HEK293 (cell line): Measurements from ENCODE around the gene DHCR7.

Source experiments
- CTCF ChIA-PET: fragments of 350-600 bp; formaldehyde crosslinking; extraction: SDS; loops from one replicate; lab custom pipeline; 2021; ENCODE audit warnings: antibody characterized with exemption; lab: Yijun Ruan, JAX
- POLR2A ChIA-PET: fragments of 300-600 bp; formaldehyde crosslinking; extraction: SDS; loops from one replicate; lab custom pipeline; 2020; ENCODE audit warnings: antibody characterized with exemption, inconsistent platforms; lab: Yijun Ruan, JAX
- H3K27ac ChIP-seq: fragments of 200-500 bp; sonication (Bioruptor generic); 2 replicates; pipeline ENCODE4 v1.5.1; 2014; ENCODE audit warnings: low read depth, low read length, control low read depth, inconsistent platforms; ENCODE audit errors: extremely low read depth
- H3K36me3 ChIP-seq, 2 experiments: fragments of 200-500 bp in 1 of 2; sonication (Bioruptor generic) in 1 of 2; 1 replicate in 1 of 2; 2 replicates in 1 of 2; pipeline ENCODE4 v1.5.1; 2014 to 2017; ENCODE audit warnings: inconsistent platforms in 2 of 2, low read length in 2 of 2; ENCODE audit not compliant: control insufficient read depth in 2 of 2, insufficient read depth in 1 of 2
- H3K4me1 ChIP-seq: fragments of 200-500 bp; sonication (Bioruptor generic); 2 replicates; pipeline ENCODE4 v1.5.1; 2014; ENCODE audit warnings: mild to moderate bottlenecking, low read length, inconsistent platforms; ENCODE audit not compliant: control insufficient read depth, insufficient read depth
- H3K4me3 ChIP-seq: 2 replicates; pipeline ENCODE4 v1.5.1; 2011; ENCODE audit warnings: low read depth, mild to moderate bottlenecking, control low read depth, low read length, moderate library complexity
- H3K9me3 ChIP-seq: fragments of 200-500 bp; sonication (Bioruptor generic); 2 replicates; pipeline ENCODE4 v1.5.1; 2014; ENCODE audit warnings: low read depth, low read length, inconsistent platforms; ENCODE audit not compliant: control insufficient read depth, insufficient read depth
- EGR2 ChIP-seq: fragments of 450-650 bp; formaldehyde crosslinking; IDR thresholded peaks from 2 replicates; pipeline ENCODE4 v1.5.1; 2016; ENCODE audit warnings: low read depth, missing biosample characterization, missing genetic modification characterization
- ELK4 ChIP-seq: IDR thresholded peaks from 2 replicates; pipeline ENCODE4 v1.6.1; 2011; ENCODE audit warnings: mild to moderate bottlenecking, low read depth, low read length, borderline replicate concordance
- FEZF1 ChIP-seq: fragments of 450-650 bp; formaldehyde crosslinking; IDR thresholded peaks from 2 replicates; pipeline ENCODE4 v1.5.1; 2016; ENCODE audit warnings: missing biosample characterization, missing genetic modification characterization
- OSR2 ChIP-seq: fragments of 450-650 bp; formaldehyde crosslinking; IDR thresholded peaks from 2 replicates; pipeline ENCODE4 v1.5.1; 2016; ENCODE audit warnings: missing biosample characterization, missing genetic modification characterization
- PATZ1 ChIP-seq: fragments of 450-650 bp; formaldehyde crosslinking; IDR thresholded peaks from 2 replicates; pipeline ENCODE4 v1.5.1; 2016; ENCODE audit warnings: missing biosample characterization, missing genetic modification characterization
- PRDM10 ChIP-seq: fragments of 450-650 bp; formaldehyde crosslinking; IDR thresholded peaks from 2 replicates; pipeline ENCODE4 v1.5.1; 2016; ENCODE audit warnings: missing biosample characterization, missing genetic modification characterization
- REPIN1 ChIP-seq: fragments of 450-650 bp; formaldehyde crosslinking; IDR thresholded peaks from 2 replicates; pipeline ENCODE4 v1.5.1; 2017; ENCODE audit warnings: missing biosample characterization, missing genetic modification characterization, low read depth
- SCRT2 ChIP-seq: fragments of 450-650 bp; formaldehyde crosslinking; IDR thresholded peaks from 2 replicates; pipeline ENCODE4 v1.5.1; 2016; ENCODE audit warnings: missing biosample characterization, missing genetic modification characterization
- ZBTB8A ChIP-seq: fragments of 450-650 bp; formaldehyde crosslinking; IDR thresholded peaks from 2 replicates; pipeline ENCODE4 v1.5.1; 2016; ENCODE audit warnings: missing biosample characterization, missing genetic modification characterization
- ZNF132 ChIP-seq: fragments of 450-650 bp; formaldehyde crosslinking; IDR thresholded peaks from 2 replicates; pipeline ENCODE4 v1.5.1; 2017; ENCODE audit warnings: missing biosample characterization, missing genetic modification characterization, borderline replicate concordance
- ZNF19 ChIP-seq: fragments of 450-650 bp; formaldehyde crosslinking; IDR thresholded peaks from 2 replicates; pipeline ENCODE4; 2016; ENCODE audit warnings: missing biosample characterization, missing genetic modification characterization, low read depth
- ZNF350 ChIP-seq: fragments of 450-650 bp; formaldehyde crosslinking; IDR thresholded peaks from 2 replicates; pipeline ENCODE4 v1.5.0; 2017; ENCODE audit warnings: missing biosample characterization, mild to moderate bottlenecking, missing genetic modification characterization
- ZNF37A ChIP-seq: fragments of 450-650 bp; IDR thresholded peaks from 2 replicates; pipeline ENCODE4 v1.5.1; 2018; ENCODE audit warnings: missing biosample characterization, missing genetic modification characterization
- ZNF548 ChIP-seq: fragments of 450-650 bp; formaldehyde crosslinking; IDR thresholded peaks from 2 replicates; pipeline ENCODE4 v1.5.1; 2016; ENCODE audit warnings: missing biosample characterization, missing genetic modification characterization
- ZNF701 ChIP-seq: fragments of 450-650 bp; formaldehyde crosslinking; IDR thresholded peaks from 2 replicates; pipeline ENCODE4 v1.5.1; 2016; ENCODE audit warnings: missing biosample characterization, missing genetic modification characterization
- ZNF777 ChIP-seq: fragments of 450-650 bp; formaldehyde crosslinking; IDR thresholded peaks from 2 replicates; pipeline ENCODE4 v1.5.1; 2017; ENCODE audit warnings: missing biosample characterization, missing genetic modification characterization, borderline replicate concordance
- ZSCAN18 ChIP-seq: fragments of 450-650 bp; formaldehyde crosslinking; IDR thresholded peaks from 2 replicates; pipeline ENCODE4 v1.5.1; 2016; ENCODE audit warnings: missing biosample characterization, missing genetic modification characterization

DHCR7 gene

GRCh38 chr11:71459767-71460320, 11.7 kb upstream of the DHCR7 start:
- Histone ChIP-seq H3K36me3 (peaks cover 0 to 76% of the 10 kb centered on the region in 2 experiments; a peak in 2 of 3 replicates), H3K9me3 (no peaks in the 10 kb centered on the region), H3K4me1 (no peaks in the 10 kb centered on the region)
- POLR2A ChIA-PET: no interaction called here
- TF ChIP-seq ZNF701 (tag by site-specific recombination) (no peak), REPIN1 (tag by site-specific recombination) (no peak), ZNF350 (tag by site-specific recombination) (no peak), ZBTB8A (tag by site-specific recombination) (no peak), ZNF19 (tag by site-specific recombination) (no peak), PRDM10 (tag by site-specific recombination) (no peak), ZNF548 (tag by site-specific recombination) (no peak), EGR2 (tag by site-specific recombination) (no peak), OSR2 (tag by site-specific recombination) (no peak), ZNF37A (tag by site-specific recombination) (no peak), ELK4 (no peak)
- TF ChIP-seq, all 188 proteins: peak for 0
- no peak overlapping the region for H3K4me3 ChIP-seq
- CTCF ChIA-PET: no interaction called here
- H3K27ac ChIP-seq: no peak overlapping the region

GRCh38 chr11:71459076-71459766, 11.0 kb upstream of the DHCR7 start:
- Histone ChIP-seq H3K4me3 (no peak overlapping the region), H3K4me1 (no peaks in the 10 kb centered on the region), H3K36me3 (peaks cover 0 to 79% of the 10 kb centered on the region in 2 experiments), H3K27ac (no peak overlapping the region), H3K9me3 (no peaks in the 10 kb centered on the region)
- ChIA-PET CTCF (no interaction called here), POLR2A (no interaction called here)
- TF ChIP-seq ZSCAN18: no peak
- no peak for TF ChIP-seq PATZ1 (tag by site-specific recombination)
- no peak for TF ChIP-seq SCRT2 (tag by site-specific recombination)
- TF ChIP-seq ZNF132: no peak
- no peak for TF ChIP-seq FEZF1 (tag by site-specific recombination)
- no peak for TF ChIP-seq ZNF777
